SW 1271 (cell line): Measurements from ENCODE around the gene CATSPERB.
"Not testable (repeated sequence)": the region's sequence is repeated elsewhere in the genome, so short reads cannot be mapped to it uniquely, and the experiment has no call there.

Experiments used
- DNase-seq, 2 experiments: peaks; one replicate each; lab custom pipeline; 2025; lab: John Stamatoyannopoulos, UW

Gene CATSPERB

DNA sequence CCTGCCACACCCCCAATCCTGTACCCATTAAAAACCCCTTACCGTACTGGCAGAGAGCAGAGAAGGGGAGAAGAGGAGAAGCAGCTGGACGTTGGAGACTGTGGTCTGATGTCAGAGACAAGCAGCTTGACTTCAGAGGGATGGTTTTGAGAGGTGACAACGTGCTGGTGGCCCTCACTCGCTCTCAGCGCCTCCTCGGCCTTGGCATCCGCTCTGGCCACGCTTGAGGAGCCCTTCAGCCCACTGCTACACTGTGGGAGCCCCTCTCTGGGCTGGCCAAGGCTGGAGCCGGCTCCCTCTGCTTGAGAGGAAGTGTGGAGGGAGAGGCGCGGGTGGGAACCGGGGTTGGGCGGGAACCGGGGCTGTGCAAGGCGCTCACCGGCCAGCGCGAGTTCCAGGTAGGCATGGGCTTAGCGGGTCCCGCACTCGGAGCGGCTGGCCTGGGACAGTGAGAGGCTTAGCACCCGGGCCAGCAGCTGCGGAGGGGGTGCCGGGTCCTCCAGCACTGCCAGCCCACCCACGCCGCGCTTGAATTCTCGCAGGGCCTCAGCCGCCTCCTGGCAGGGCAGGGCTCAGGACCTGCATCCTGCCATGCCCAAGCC is 154.2 kb downstream of the CATSPERB start:
- no peak for DNase-seq

DNA sequence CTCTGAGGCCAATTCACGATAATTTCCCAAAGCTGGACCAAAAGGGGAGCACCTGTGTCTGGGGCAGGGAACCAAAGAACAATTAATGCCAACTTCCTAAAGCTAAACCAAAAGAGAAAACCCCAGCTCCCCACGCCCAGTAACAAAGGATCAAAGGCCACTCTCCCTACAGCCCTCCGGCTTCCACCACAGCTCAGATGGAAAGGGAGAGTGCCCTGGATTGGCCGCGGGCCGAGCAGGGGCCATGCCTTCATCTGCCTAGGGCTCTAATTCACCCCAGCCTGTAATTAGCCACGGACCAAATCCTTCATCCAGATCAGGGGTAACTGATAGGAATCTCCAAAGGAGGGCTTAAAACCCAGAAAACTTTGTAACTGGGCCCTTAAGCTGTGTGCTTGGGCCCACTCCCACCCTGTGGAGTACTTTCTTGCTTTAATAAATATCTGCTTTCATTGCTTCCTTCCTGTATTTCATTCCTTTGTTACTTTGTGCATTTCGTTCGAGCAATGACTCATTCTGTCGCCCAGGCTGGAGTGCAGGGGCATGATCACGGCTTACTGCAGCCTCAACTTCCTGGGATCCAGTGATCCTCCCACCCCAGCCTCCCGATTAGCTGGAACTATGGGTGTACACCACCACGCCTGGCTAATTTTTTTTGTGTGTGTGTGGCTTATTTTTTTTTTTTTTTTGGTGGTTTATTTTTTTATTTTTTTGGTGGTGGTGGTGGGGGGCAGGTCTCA is 156.2 kb downstream of the CATSPERB start:
- no peak for DNase-seq

DNA sequence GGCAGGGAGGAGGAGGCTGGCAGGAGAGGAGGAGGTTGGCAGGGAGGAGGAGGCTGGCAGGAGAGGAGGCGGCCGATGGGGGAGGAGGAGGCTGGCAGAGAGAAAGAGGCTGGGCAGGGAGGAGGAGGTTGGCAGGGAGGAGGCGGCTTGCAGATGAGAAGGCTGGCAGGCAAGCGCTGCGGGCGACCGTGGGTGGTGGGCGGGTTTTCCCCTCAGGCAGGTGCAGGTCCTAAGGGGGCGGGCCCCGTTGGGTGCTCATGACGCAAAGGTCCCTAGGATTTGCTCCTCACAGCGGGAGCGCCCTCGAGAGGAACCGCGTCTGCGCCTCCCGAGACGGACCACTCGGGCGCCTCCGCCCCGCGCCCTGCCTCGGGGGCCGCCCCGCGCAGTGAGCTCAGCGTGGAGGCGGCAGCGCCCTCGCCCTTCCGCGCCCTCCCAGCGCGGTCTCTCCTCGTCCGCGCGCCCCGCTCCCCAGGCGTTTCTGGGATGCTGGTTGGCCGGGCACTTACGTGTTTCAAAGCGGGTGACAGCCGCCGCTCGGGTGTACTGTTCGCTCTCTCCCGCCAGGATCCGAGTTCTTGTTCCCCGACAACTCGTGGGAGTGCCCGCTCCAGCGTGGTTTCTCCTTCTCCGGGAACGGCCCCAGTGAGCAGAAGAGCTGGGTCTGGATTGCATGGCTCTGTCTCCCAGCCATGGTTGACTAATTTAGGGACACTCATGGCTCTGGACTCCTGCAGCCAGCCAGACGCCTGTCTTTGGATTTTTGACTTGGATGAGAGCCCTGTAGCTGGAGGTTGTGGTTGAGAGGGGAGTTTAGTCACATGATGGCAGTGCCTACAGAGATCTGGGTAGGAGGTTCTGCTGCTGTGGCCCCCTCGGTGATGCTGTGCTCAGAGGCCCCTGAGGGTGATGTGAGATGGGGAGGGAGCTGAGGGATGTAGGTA is 157.7 kb downstream of the CATSPERB start:
- DNase-seq: peak; percentile 63 to 89

DNA sequence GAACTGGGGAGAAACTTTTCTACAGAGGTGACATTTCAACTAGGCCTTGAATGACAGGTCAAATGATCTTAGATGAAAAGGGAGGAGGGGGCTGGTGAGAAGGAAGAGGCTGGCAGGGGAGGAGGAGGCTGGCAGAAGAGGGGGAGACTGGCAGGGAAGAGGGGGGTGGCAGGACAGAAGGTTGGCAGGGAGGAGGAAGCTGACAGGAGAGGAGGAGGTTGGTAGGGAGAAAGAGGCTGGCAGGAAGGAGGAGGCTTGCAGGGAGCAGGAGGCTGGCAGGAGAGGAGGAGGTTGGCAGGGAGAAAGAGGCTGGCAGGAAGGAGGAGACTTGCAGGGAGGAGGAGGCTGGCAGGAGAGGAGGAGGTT is 158.4 kb downstream of the CATSPERB start:
- DNase-seq: no peak

DNA sequence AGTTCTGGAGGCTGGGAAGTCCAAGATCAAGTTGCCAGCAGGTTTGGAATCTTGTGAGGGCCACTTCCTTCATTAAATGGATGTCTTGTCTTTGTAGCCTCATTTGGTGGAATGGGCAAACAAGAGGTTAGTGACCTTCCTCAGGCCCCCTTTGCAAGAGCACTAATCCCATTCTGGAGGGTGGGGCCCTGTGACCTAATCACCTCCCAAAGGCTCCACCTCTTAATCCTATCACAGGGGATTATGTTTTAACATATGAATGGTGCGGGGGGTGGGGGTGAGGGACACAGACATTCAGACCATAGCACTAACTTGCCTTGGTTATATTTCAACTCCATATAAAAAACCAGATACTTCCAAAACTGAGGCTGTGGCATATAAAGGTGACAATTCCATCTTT is 161.9 kb downstream of the CATSPERB start:
- DNase-seq: no peak

DNA sequence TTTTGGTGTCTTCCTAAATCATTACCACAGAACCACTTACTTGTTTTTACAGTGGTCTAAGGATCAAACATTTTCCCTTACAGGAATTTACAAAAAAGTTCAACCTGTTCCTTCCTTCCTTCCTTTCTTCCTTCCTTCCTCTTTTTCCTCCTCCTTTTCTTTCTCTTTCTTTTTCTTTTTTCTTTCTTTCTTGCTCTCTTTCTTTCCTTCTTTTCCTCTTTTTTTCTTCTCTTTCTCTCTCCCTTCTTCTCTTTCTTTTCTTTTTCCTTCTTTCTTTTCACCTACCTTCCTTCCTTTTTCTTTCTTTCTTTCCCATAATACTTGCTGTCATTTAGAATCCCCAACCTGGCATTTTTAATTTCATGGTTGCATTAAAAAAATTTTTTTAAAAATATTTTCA is 162.6 kb downstream of the CATSPERB start:
- DNase-seq: no peak

DNA sequence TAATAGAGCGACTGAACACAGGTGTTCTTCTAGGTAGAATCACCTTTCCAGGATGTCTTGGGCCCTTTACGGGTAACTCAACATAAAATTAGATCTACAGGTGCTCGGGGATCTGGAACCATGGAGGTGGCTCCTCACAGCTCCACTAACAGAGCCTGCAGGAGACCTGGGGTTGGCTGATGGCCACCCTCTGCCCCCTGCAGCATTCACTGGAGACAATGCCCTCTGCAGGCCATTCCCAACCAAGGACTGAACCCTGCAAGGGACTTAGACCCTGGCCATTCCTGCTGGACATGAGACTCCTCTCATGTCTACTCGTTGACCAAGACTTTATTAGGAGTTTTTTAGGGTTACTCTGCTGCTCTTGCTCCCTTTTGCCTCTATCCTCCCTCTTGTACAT is 163.3 kb downstream of the CATSPERB start:
- DNase-seq: no peak

DNA sequence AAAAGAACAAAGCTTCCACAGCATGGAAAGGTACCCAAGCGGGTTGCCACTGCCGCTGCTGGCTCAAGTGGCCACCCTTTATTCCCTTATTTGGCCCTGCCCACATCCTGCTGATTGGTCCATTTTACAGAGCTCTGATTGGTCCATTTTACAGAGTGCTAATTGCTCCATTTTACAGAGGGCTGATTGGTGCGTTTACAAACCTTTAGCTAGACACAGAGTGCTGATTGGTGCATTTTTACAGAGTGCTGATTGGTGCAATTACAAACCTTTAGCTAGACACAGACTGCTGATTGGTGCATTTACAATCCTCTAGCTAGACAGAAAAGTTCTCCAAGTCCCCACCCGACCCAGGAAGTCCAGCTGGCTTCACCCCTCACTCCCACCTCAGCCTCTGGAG is 164.1 kb downstream of the CATSPERB start:
- not testable (repeated sequence) for DNase-seq

DNA sequence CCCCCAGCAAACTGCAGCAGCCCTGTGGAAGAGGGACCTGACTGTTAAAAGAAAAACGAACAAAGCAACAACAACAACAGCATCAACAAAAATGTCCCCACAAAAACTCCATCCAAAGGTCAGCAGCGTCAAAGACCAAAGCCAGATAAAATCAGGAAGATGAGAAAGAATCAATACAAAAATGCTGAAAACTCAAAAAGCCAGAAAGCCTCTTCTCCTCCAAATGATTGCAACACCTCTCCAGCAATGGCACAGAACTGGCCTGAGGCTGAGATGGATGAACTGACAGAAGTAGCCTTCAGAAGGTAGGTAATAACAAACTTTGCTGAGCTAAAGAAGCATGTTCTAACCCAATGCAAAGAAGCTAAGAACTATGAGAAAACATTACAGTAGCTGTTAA is 176.4 kb downstream of the CATSPERB start:
- no peak for DNase-seq

DNA sequence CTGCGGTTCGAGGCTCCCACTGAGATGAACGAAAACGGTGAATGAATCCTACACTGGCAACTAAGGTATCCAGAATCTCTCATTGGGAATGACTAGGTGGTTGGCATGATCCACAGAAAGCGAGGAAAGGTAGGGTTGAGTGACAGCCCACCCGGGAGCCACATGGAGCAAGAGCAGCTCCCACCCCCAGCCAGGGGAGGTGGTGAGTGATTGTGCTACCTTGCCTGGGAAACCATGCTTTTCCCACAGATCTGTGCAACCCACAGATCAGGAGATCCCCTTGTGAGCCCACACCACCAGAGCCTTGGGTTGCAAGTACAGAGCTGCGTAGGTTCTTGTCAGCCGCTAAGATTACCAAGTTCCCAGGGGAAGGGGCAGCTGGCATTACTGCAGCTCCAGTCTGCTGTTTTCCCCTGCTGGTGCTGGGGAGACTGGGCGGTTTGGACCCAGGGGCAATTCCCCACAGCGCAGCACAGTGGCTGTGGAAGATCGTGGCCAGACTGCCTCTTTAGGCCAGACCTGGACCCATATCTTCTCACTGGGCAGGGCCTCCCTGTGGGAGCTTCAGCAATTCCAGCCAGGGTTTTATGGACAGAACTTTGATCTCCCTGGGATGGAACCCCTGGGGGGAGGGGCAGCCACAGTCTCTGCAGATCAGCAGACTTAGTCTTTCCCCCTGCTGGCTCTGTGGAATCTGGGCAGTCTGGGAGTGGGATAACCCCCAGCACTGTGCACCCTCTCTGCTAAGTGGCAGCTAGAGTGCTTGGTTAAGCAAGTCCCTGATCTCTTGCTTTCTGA is 177.2 kb downstream of the CATSPERB start:
- no peak for DNase-seq

DNA sequence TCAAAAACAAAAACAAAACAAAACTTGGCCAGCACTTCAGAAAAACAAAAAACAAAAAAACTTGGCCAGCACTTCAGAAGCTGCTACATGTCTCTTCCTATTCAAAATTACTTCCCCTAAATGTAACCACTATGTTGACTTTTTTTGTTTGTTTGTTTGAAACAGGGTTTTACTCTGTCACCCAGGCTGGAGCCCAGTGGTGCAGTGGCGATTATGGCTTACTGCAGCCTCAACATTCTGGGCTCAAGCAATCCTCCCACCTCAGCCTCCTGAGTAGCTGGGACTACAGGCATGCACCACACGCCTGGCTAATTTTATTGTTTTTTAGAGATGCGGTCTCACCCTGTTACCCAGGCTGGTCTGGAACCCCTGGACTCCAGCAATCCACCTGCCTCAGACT is 183.8 kb downstream of the CATSPERB start:
- no peak for DNase-seq

DNA sequence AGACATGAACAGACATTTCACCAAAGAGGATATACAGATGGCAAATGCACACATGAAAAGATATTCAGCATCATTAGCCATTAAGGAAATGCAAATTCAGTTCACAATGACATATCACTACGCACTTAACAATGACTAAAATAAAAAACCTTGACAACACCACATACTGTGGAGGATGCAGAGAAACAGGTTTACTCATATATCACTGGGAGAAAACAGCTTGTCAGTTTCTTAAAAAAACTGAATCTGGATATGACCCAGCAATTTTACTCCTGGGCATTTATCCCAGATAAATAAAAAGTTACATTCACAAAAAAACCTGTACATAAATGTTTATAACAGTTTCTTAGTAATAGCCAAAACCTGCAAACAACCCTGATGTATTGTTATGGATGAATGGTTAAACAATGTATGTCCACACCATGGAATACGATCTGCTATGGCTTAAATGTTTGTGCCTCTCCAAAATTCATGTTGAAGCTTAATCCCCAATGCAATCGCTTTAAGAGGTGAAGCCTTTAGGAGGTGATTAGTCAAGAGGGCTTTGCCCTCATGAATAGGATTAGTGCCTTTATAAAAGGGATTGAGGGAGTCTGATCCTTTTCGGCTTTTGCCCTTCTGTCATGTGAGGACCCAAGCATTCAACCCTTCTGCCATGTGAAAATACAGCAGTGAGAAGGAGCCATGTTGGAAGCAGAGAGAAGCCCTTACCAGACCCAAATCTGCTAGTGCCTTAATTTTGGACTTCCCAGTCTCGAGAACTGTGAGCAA is 185.8 kb downstream of the CATSPERB start:
- DNase-seq: no peak

DNA sequence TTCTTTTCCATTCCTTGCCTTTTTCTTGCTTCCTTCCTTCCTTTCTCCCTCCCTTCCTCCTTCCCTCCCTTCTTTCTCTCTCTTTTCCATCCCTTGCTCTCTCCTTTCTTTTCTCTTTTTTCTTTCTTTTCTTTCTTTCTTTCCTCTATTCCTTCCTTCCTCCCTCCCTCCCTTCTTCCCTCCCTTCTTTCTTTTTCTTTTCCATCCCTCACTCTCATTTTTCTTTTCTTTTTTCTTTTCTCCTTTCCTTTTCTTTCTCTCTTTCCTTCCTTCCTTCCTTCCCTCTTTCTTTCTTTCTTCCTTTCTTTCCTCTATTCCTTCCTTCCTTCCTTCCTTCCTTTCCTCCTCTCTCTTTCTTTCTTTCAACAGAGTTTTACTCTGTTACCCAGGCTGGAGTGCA is 186.7 kb downstream of the CATSPERB start:
- no peak for DNase-seq

DNA sequence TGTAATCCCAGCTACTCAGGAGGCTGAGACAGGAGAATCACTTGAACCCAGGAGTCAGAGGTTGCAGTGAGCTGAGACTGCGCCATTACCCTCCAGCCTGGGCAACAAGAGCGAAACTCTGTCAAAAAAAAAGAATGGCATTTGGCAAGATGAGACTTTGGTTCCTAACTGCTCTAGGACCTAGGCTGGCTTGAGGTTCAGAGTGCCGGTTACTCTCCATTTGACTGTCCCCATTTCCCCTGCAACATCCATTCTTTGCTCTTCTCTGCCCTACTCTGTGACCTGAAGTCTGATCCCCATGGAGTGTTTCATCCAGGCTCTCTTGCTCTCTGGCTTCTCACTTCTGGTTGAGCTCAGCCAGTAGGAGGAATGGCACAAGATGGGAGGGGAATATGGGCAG is 195.6 kb downstream of the CATSPERB start:
- no peak for DNase-seq

DNA sequence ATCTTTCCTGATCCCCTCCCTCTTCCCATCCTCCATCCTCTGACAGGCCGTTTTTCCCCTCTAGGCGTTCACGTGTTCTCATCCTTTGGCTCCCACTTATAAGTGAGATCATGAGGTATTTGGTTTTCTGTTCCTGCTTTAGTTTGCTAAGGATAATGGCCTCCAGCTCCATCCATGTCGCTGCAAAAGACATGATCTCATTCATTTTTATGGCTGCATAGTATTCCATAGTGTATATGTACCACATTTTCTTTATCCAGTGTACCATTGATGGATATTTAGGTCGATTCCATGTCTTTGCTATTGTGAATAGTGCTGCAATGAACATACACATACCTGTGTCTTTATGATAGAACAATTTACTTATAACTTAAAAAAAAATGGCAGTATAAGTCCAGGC is 197.8 kb downstream of the CATSPERB start:
- not testable (repeated sequence) for DNase-seq

DNA sequence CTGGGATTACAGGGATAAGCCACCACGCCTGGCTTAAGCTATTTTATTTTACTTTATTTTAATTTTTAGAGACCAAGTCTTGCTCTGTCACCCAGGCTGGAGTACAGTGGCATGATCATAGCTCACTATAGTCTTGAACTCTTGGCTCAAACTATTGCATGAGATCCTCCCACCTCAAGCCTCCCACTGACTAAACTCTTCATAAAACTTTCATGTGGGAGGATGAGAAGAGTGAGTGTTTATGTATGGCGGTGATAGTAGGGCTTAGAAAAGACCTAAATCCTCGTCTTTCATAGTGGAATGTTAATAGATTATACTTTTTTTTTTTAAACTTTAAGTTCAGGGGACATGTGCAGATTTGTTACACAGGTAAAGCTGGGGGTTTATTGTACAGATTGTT is 198.3 kb downstream of the CATSPERB start:
- no peak for DNase-seq
